ENCODE data around the gene TUSC2.

TUSC2 gene

DNA sequence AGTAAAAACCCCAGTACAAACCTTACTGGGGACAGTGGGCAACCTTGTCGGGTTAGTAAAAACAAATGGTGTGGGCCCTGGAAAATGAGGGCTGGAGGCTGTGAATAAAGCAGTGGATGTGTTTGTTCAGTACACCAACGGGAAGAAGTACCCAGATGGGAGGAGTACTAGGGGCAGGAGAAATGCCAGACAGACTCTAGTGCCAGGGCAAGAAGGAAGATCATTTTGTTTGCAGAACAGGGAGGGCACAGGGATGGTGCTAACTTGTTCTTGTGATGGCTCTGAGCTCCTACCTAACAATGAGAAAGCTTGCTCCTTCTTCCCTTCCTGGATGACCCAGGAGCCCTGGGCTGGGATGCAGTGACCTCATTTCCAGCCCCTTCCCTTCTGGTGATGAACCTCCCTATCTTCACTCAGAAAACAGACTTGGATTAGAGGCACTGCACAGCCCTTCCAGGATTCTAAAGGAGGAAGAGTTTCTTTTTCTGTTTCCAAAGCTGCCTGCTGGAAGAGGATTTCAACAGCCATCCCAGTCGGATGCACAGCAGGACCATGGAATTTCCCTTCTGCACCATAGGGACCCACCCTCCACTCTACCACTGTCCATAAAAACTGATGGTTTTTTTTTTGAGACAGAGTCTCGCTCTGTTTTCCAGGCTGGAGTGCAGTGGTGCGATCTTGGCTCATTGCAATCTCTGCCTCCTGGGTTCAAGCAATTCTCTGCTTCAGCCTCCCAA, 6.5 kb upstream of the TUSC2 start:
- no peak for DNase-seq (ENCODE audit: low spot score)

DNA sequence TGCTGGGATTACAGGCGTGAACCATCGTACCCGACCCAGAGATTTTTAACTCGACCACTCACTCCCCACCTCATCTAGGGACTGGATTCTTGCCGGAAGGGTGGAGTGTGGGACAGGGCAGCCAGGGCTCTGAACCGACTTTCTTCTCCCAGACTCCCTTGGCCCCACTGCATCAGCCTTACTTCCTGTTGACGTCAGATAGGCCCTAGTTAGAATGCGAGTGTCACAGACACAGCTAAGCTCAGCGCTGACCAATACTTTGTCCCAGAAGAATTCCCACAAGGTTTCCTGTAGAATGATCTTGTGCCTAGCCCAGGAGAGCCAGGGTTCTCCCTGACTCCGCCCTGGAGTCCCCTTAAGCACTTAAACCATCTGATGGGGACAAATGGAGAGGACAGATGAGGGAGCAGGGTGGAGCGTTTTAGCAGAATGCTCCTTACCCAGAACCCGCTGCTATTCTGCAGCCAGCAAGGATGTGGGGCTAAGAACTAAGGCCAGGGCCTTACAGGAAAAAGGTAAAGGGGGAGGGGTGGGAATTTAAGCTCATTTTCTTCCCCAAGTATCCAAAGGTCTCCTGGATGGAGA, 5.8 kb upstream of the TUSC2 start:
- DNase-seq (ENCODE audit: low spot score) = no peak

DNA sequence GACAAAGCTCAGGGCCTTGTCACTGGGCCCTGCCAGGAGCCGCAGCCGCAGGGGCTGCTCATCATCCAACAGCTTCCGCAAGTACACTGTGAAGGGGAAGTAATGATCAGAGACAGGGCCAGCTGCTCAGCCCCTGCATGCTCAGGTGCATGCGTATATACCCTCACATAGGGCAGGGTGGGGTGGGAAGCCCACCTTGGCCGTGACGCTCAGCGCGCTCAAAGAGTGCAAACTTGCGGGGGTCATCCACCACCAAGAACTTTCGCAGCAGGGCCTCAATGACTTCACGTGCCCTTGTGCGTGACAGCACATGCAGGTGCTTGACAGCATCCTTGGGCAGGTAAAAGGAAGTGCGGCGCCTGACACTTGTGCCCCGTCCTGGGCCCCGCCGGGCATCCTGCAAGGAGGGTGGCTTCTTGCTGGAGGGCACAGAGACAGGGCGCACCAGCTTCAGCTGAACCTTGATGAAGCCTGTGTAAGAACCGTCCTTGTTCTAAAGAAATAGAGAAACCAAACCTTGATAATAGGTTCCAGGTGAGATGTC, 3.4 kb upstream of the TUSC2 start:
- DNase-seq (ENCODE audit: low spot score) = no peak

DNA sequence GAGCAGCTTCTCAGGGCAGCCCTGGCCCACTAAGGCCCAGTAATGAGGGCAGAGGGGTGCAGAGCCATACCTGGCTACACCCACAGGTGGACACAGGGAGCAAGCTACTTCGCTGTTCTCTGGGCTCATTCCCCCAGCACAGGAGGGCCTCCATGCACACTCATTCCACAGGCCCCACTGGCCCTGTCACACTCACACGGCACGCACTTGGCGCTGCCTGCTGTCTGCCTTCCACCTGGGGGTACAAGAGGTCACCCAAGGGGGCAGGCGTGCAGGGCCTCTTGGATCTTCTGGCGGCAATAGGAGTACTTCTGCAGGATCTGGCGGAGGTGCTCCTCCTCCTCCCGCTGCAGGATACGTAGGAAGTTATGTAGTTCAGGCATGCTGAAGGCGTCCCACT, 2.3 kb upstream of the TUSC2 start:
- no peak for DNase-seq (ENCODE audit: low spot score)

DNA sequence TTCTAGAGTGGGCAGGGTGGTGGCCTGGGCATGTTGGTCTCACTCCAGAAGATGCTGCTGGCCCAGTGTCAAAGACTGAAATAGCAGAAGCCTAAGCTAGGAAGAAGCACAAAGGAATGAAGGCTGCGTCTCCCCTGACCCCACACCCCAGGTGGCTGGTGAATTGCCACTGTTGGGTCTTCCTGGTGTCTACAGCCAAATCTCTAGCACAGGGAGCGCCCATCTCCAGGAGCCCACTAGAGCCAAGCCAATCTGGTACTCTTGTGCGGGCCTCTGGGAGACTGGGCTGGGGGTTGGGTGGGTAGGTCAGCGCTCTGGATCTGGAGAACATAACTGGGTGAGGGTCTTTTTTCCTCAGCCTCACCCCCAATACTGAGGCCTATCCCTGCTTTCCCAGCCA, 894 bp downstream of the TUSC2 start:
- DNase-seq (ENCODE audit: low spot score) = no peak

DNA sequence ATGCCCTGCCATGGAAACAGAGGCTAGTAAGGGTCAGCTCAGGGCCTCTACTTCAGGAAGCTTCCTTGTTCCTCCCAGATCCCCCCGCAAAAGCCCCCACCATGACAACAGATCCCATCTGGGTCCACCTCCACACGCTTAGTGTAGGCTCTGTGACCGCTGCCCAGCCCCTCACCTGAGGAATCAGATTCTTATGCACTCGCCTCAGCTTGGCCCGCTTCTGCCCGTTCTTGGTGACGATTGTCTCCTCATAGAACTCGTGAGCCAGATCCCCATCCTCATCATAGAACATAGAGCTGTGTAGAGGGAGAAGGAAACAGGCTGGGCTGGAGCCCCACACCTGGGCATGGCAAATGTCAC, 1.9 kb downstream of the TUSC2 start:
- DNase-seq (ENCODE audit: low spot score) = no peak

DNA sequence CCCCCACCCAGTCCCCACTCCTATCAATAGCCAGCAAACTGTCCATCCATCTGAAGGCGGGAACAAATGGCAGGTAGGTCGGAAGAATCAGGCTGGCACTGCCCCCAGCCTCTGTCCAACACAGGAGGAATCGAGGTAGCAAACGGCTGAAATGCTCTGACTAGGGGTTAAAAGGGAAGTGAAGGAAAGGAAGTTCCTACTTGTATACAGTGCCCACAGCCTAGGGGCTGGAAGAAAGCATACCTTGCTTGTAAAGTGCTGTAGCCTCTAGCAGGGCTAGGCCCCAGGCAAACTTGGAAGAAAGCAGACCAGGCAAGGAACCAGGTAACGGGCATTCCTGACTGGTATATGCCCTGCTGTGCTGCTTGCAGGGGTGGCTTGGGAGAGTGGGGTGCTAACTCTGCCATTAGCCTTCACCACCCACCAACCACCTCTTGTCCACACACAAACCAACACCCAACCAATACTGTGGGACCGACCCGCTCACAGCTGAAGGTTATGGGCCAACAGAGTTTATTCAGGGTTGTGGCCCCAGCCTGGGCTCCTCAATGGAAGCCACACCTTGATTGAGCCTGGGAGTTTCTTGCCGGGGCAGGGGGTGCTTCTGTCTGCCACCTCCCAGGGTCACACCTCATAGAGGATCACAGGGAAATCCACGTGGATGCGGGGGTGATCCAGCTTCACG, 2.4 kb downstream of the TUSC2 start:
- DNase-seq (ENCODE audit: low spot score) = no peak

DNA sequence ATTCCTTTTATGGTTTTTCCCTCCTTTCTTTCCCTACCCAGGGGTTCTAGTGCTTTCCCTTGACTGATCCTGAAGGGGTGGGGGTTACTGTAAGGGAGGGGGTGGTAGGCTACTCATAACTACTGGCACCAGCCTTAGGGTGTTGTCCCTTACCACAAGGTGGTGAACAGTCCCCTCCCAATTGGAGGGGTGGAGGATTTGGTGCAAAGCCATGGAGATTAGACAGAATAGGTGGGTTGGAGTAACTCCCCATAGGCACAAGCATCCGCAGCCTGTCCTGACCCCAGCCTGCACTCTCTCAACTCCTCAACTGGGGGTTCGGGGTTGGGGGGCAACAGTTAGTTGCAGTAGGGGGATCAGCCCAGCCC, 2.9 kb downstream of the TUSC2 start:
- DNase-seq (ENCODE audit: low spot score) = no peak

DNA sequence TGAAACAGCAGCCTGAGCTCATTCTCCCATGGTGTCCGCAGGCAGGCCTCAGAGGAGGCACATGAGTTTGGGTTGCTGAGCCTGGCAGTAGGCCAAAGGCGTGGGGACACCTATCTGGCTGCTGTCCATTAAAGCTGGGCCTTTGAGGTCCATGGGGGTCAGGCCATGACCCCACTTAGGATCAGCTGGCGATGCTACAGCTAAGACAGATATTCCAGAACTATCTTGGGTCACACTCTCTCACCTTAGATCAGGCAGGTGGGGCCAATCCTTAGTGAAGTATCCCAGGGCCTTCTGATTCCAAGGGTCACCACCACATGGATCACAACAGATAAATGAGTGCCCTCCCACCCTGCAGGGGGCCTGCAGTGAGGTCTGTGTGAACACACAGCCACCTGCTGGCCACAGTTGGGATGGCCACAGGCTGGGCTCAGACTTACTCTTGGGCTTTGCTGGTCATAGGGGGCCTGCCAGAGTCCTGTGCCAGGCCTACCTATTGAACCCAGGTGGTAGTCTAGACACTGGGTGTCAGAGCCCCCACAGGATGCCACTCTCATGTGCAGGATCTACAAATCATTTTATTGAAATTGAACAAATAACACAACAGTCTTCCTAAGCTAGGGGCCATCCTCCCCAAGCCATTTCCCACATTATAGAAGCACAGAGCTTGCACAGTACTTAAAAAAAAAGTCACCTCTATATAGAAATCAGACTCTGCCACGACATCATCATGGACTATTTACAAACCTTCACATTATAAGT, 3.5 kb downstream of the TUSC2 start:
- peak; percentile 58 for DNase-seq (ENCODE audit: low spot score)

DNA sequence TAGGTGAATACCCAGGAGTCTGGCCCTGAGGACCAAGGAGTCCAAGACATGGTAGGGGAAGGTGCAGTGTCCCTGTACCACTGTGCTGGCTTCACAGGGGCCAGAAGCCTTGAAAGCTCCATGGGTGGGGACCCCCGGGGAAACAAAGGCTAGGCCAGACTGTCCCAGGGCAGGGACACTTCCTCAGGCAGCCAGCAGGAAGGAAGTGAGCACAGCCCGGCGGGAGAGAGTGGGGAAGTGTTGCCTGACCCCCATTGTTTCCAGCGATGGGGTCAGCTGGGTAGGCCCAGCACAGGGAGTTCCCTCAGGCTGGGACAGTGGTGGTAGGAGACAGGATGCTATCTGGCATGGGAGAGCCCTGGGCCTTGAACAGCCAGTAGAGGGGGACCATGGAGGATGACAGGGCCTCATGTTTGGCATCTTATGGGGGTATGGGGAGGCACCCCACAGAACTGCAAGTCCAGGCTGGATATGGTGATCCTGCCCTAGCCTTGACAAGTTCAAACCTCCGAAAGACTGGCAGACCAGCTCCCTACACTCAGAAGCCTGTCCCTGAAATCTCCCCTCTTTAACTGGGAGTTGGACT, 4.3 kb downstream of the TUSC2 start:
- no peak for DNase-seq (ENCODE audit: low spot score)

DNA sequence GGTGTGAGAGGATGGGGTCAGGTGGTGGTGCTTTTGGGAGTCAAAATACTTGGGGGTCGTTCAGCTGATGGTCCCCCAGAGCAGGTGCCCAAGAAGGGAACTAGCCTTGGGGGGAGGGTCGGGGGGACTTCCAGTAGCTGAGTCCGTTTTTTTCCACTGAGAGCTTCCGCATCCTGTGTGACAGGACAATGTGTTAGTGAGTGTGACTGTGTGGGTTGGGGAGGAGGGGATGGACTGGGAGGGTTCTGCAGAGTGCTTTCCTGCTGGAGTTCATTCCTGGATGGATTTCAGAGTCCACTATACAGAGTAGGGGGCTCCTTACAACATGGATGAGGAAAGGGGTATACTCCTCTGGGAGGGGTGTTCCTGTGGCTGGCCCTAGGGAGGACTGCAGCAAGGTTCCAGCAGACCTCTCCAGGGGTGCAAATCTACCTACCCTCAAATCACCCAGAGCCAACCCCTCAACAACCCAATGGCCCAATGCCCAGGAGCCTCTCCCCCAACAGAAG, 4.9 kb downstream of the TUSC2 start:
- no peak for DNase-seq (ENCODE audit: low spot score)

DNA sequence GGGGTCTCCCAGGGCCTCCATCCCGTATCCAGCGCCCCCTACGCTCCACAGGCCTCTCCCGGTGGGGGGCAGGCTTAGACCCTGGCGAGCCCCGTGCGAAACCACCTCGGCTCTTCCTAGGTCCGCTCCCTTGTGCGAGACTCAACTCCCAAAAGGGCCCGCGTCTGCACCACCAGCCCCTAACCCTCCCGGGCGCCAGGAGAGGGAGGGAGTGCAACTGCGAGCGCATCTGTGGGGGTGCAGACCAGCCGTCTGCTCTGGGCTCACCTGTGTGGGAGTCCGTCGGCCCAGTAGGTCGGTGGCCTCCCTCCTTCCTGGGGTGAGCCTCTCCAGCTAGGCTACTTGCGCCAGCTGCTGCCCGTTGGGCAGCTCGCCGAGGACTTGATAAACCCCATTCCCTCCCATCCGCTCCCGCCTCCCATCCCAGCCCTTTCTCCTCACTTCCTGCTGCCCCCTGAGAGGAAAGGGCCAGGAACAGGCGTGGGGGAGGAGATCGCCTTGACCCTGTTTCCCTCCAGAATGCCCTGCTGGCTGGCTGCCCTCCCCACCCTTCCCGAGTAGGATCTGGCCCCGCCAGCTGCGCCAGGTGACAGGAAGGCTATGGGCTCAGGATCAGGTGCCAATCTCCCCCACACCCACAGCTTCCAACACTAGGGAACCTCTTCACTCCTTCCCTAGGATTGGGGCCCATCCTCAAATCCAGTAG, 5.5 kb downstream of the TUSC2 start, which contains the start of gene HYAL2:
Gene HYAL2 (minus strand): TSS at position 360 of the 706 bp plus-strand sequence. CDS start 2,256 bp downstream, outside the sequence.
- no peak for DNase-seq (ENCODE audit: low spot score)

DNA sequence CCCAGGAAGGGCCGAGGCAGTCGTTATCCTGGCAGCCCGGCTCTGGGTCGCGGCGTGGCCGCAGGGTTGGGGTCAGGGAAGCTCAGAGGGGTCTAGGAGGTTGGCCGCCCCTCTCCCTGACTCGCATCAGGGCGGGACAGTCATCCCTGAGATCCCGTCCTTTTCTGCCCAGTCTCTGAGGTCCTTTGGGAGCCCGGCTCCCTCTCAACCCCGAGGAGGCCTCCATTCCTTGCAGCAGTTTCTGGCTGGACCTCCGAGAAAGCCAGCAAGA, 6.0 kb downstream of the TUSC2 start:
- DNase-seq (ENCODE audit: low spot score) = no peak

DNA sequence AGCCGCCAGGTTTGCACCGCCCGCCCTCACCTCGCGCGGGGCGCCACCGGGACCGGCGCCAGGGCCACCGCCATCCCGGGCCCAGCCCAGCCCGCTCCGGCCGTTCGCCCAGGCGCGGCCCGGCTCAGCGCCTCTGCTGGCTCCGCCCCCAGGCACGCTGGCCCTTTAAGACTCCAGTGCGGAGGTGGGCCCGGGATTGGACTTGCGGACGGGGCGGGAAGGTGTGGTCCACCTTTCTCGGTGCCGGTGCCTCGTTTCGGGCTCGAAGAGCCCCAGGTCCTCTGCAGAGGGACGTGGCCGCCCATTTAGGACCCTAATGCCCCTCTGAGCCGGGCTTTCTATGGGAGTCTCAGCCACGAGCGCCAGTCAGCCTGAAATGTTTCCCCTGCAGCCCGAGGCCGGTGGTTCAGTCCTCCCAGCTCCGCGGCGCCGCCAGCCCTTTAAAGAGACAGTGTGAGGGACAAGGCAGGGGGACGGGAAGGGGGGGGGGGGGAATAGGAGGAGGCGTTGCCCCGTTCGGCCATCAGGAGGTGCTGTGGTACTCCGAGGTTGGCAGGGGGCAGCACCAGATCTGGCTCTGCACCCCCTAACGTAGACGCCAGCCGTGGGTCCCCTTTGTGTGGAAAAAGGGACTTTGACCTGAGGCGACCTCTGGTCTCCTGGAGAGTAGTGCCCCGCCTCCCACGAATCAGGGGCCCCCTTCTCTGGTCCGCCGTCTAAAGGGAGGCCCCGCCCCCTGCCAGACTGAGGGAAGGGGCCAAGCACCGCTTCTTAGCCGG, 6.5 kb downstream of the TUSC2 start:
- peak; percentile 88 for DNase-seq (ENCODE audit: low spot score)

DNA sequence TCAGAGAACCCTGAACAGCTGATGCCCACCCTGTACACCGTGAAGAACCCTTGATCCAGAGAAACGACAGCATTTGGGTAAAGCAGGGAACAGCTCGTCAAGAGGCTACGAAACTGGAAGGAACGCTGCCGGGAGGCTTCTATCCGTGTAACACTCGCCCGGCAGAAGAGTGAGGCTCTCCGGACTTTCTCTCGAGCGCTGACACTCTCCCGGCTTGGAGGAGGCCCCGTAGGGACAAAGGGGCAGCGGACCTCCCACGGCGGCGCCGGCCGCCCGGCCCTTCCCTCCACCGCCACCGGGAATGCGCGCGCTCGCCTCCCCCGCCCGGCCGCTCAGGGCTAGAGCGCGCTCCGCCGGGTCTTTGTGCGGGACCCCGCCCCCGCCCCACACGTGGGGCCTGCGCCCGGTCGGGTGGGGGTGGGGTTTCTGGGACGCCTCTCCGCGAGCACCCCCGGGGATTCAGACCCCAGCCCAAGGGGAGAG, 7.1 kb downstream of the TUSC2 start:
- peak; percentile 70 for DNase-seq (ENCODE audit: low spot score)

DNA sequence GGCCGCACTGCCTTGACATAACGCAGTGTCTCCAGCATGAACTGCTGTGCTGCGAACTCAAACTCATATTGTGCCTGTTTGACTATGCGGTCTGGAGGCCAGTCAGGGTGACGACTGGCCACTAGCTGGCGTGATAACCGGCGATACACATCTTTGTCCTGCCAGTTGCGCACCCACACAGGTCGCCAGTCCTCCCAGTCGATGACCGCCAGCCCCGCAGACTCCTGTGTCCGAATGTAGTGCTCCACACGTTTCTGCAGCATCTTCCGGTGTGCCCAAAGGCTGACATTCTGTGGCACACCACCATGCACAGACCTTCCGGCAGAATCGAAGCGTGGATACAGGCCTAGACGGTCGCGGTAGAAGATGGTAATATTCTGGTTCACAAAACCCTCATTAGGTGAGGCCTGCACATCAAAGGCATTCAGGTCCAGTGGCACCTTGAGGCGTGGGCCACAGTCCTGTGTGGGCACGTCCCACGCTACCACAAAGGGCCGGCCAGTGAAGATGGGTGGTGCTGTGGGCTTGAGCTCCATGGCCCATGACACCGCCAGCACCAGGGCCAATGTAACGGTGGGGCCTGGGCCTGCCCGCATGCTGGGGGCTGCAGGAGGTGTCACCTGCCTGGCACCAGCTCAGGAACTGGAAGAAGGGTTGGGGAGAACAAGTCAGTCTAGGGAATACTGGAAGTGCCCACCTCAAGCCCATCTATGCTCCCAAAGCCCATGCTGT, 8.0 kb downstream of the TUSC2 start:
- no peak for DNase-seq (ENCODE audit: low spot score)

DNA sequence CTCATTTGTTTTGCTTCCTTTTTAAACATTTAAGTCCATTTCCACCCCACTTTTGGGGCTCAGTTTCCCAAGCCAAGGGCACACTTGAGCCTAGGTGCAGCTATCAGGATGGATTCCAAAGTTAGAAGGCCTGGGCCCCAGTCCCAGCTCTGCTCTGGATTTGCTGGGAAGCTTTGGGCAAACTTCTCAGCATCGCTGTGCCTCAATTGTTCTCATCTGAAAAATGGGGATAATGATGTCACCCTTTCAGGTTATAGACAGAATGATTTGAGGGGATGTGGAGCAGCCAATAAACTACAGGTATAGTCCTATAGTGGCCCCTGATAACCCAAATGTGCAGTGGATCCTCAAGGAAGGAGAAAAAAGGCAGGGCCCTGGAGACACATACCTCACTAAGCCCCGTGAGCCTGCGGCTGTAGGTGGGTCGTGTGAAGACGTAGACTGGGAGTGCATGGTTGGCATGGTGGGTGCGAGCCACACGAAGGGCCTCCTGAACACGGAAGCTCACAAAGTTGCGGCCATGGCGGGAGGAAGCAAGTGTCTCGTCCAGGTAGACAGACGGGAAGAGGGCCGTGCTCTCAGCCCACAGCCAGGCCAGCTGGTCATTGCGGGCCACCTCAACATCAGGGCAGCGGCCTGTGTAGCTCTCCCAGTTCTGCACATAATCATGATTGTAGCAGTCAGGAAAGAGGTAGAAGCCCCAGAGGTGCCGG, 8.7 kb downstream of the TUSC2 start:
- no peak for DNase-seq (ENCODE audit: low spot score)

DNA sequence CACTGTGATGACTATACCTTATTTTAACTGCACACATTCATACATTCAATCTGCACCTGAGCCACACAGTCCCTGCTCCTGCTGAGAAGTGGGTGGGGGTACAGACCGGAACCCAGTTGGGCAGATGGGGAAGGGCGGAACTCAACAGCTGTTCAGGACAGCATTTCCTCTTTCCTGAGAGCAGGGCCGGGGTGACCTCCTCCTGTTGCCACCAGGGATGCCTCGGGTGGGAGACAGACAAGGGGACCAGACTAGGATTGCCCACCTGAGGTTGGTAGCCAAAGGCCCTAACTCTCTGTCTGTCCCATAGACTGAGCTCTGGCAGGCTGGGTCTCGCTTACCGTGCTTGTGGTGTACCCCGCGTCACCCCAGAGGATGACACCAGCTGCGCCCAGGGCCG, 9.4 kb downstream of the TUSC2 start:
- no peak for DNase-seq (ENCODE audit: low spot score)

DNA sequence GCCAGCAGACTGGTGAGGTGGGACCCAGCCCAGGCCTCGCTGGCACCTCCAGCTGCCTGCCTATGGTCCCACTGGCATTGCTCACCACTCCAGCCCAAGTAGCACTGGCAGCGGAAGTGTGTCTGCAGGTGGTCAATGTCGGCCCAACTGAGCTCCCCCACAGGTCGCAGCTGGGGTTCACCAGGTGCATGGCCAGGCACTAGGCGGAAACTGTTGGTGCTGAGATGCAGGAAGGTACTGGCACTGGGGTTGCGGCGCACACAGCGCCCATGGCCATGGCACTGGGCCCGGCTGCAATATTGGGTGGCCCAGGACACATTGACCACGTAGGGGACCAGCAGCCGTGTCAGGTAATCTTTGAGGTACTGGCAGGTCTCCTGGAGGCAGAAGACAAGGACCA, 9.9 kb downstream of the TUSC2 start:
- DNase-seq (ENCODE audit: low spot score) = no peak
